LNCaP clone FGC (cell line): ENCODE results near the gene SMARCC1.

Experiments
- DNase-seq: peaks from one replicate; pipeline ENCODE4 v3.0.0-alpha.2; 2011; ENCODE audit warnings: low read depth
- H3K4me3 ChIP-seq: 2 replicates; pipeline ENCODE4 v1.5.1; 2011; ENCODE audit warnings: mild to moderate bottlenecking, low read depth, low read length, control low read depth
- TF ChIP-seq, protein P1 (sequence below): IDR thresholded peaks from 2 replicates; pipeline ENCODE4 v1.5.1; 2012; ENCODE audit warnings: mild to moderate bottlenecking; ENCODE audit not compliant: control insufficient read depth, insufficient read depth; ENCODE audit errors: extremely low read depth

SMARCC1 gene

GRCh38 chr3:47540281-47540680 is 241.4 kb downstream of the SMARCC1 start:
- no peak for DNase-seq
- H3K4me3 ChIP-seq: no peak overlapping the region
- TF ChIP-seq, protein P1, sequence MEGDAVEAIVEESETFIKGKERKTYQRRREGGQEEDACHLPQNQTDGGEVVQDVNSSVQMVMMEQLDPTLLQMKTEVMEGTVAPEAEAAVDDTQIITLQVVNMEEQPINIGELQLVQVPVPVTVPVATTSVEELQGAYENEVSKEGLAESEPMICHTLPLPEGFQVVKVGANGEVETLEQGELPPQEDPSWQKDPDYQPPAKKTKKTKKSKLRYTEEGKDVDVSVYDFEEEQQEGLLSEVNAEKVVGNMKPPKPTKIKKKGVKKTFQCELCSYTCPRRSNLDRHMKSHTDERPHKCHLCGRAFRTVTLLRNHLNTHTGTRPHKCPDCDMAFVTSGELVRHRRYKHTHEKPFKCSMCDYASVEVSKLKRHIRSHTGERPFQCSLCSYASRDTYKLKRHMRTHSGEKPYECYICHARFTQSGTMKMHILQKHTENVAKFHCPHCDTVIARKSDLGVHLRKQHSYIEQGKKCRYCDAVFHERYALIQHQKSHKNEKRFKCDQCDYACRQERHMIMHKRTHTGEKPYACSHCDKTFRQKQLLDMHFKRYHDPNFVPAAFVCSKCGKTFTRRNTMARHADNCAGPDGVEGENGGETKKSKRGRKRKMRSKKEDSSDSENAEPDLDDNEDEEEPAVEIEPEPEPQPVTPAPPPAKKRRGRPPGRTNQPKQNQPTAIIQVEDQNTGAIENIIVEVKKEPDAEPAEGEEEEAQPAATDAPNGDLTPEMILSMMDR: no peak

DNA sequence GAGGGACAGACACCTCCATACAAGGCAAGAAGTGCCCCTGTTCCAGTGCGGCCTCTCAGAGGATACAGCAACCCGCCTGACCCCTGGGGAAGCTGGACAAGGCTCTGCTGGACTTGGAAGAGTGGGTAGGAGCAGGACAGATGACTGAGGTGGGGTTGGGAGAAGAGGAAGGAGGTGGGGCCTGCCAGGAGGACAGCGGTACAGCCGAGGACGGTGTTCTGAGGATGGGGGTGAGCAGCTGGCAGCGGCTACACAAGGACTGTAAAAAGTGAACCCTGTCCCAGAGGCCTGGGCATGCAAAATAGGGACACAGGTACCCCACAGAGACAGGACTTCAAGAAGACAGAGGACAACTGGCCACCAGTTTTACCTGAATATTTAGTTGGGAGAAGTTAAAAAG is 244.7 kb downstream of the SMARCC1 start:
- TF ChIP-seq, protein P1: no peak
- H3K4me3 ChIP-seq: no peak overlapping the region
- DNase-seq: no peak

GRCh38 chr3:47536221-47536891 is 245.3 kb downstream of the SMARCC1 start:
- TF ChIP-seq, protein P1: no peak
- no peak overlapping the region for H3K4me3 ChIP-seq
- no peak for DNase-seq
